Gastrocnemius medialis (tissue), 4 donors: Measurements from ENCODE around the gene TYW1B. TPM values are rescaled to one million over a fixed set of nuclear protein-coding genes. Genes with fewer than 3 reads are reported as not detected.
"Not testable (repeated sequence)": the region's sequence is repeated elsewhere in the genome, so short reads cannot be mapped to it uniquely, and the experiment has no call there.

Source experiments
- ATAC-seq, 2 donors: fragments of 150-250 bp; one replicate each; pipeline ENCODE4 v1.9.1; 2016
- DNase-seq, 2 donors: peaks; one replicate each; pipeline ENCODE4 v3.0.0-alpha.2; 2019
- H3K27ac ChIP-seq, 4 donors: fragments of 200-600 bp; sonication (generic); 1 replicate in 1 of 4; 2 replicates in 3 of 4; pipeline ENCODE4 v1.5.1; 2016 to 2018; ENCODE audit warnings: mild to moderate bottlenecking in 2 of 4, moderate library complexity in 1 of 4
- H3K27me3 ChIP-seq, 3 donors: fragments of 200-600 bp; sonication (generic) in 2 of 3; 1 replicate in 1 of 3; 2 replicates in 2 of 3; pipeline versions ENCODE4 v1.5.1 to v1.6.0; 2016 to 2019; ENCODE audit warnings: mild to moderate bottlenecking in 1 of 3, moderate library complexity in 1 of 3
- H3K36me3 ChIP-seq, 2 donors: fragments of 200-600 bp; sonication (generic) in 1 of 2; one replicate each; pipeline ENCODE4 v1.5.1; 2017 to 2018
- H3K4me1 ChIP-seq, 2 donors: fragments of 200-600 bp; sonication (generic) in 1 of 2; one replicate each; pipeline ENCODE4 v1.5.1; 2016 to 2017; ENCODE audit warnings: mild to moderate bottlenecking in 2 of 2
- H3K4me3 ChIP-seq, 4 donors: fragments of 200-600 bp; sonication (generic) in 3 of 4; 1 replicate in 1 of 4; 2 replicates in 3 of 4; pipeline ENCODE4 v1.5.1; 2016 to 2019; ENCODE audit warnings: mild to moderate bottlenecking in 2 of 4
- H3K9me3 ChIP-seq, 3 donors: fragments of 200-600 bp; sonication (generic) in 2 of 3; 1 replicate in 1 of 3; 2 replicates in 2 of 3; pipeline ENCODE4 v1.5.1; 2016 to 2019
- CTCF ChIP-seq, 5 experiments: fragments of 450-650 bp in 3 of 5; fragments of 200-600 bp in 2 of 5; sonication (generic) in 2 of 5; IDR thresholded peaks in 4 of 5; conservative IDR thresholded peaks in 1 of 5; 1 replicate in 4 of 5; 2 replicates in 1 of 5; pipeline ENCODE4 v1.5.1; 2016 to 2019; ENCODE audit warnings: antibody characterized with exemption in 5 of 5, mild to moderate bottlenecking in 3 of 5, moderate library complexity in 3 of 5
- POLR2A ChIP-seq, 2 donors: fragments of 450-650 bp; IDR thresholded peaks; one replicate each; pipeline ENCODE4 v1.6.1; 2017; ENCODE audit warnings: antibody characterized with exemption in 2 of 2, mild to moderate bottlenecking in 2 of 2, moderate library complexity in 2 of 2
- in situ Hi-C, 4 donors: fragments of 200-750 bp; cut with MboI; loops; one replicate each; pipeline versions ENCODE4 v1.15.0 to v1.8.0; 2017; ENCODE audit warnings: low sequenced_read_pairs in 4 of 4
- intact Hi-C: fragments of 100-400 bp; cut with DNase I; formaldehyde crosslinking; loops from one replicate; pipeline ENCODE4 v1.15.1; 2023; ENCODE audit warnings: low total_unique reads
- total RNA-seq, 4 donors: library from RNA; depleted of rRNA; stranded (reverse); fragments of >200 nt; gene quantifications; one replicate each; pipeline versions ENCODE4 v1.1.0 to v1.2.3, GENCODE V29; 2016

The TYW1B gene
- total RNA-seq, 4 donors from 2014 or later, result 2.5 to 6.0 (median 2.9) TPM

GRCh38 chr7:72603073-72603472, 224.9 kb downstream of the TYW1B start:
- no peaks in the 10 kb centered on the region for H3K27me3 ChIP-seq
- H3K36me3 ChIP-seq, result no peaks in the 10 kb centered on the region
- in situ Hi-C loops, result no loop called here
- DNase-seq, result no peak
- intact Hi-C loops, result no loop called here
- no peak overlapping the region for H3K27ac ChIP-seq
- no peak overlapping the region for H3K4me3 ChIP-seq
- no peaks in the 10 kb centered on the region for H3K9me3 ChIP-seq
- TF ChIP-seq POLR2A (IDR thresholded peaks at IDR 0.05) (no peak), CTCF (IDR thresholded peaks at IDR 0.05 in 4 of 5, conservative IDR thresholded peaks at IDR 0.05 in 1 of 5) (no peak)
- no peak for ATAC-seq
- H3K4me1 ChIP-seq, result no peaks in the 10 kb centered on the region

- H3K36me3 ChIP-seq, H3K27ac ChIP-seq, intact Hi-C loops, ATAC-seq, DNase-seq, H3K4me1 ChIP-seq, in situ Hi-C loops, H3K9me3 ChIP-seq, H3K27me3 ChIP-seq, H3K4me3 ChIP-seq: not testable (repeated sequence)
Observed at GRCh38 chr7:72601683-72602082, 226.3 kb downstream of the TYW1B start.

- H3K9me3 ChIP-seq, intact Hi-C loops, H3K4me1 ChIP-seq, H3K27me3 ChIP-seq, H3K36me3 ChIP-seq, ATAC-seq, in situ Hi-C loops, DNase-seq, H3K4me3 ChIP-seq, H3K27ac ChIP-seq: not testable (repeated sequence)
Observed at GRCh38 chr7:72590023-72590422, 238.0 kb downstream of the TYW1B start.

GRCh38 chr7:72587267-72587666, 240.7 kb downstream of the TYW1B start:
- in situ Hi-C loops, H3K27me3 ChIP-seq, H3K36me3 ChIP-seq, ATAC-seq, H3K27ac ChIP-seq, DNase-seq, intact Hi-C loops, H3K9me3 ChIP-seq, H3K4me3 ChIP-seq: not testable (repeated sequence)
- peaks cover 15 to 19% of the 10 kb centered on the region in 2 donors for H3K4me1 ChIP-seq

GRCh38 chr7:72584576-72584975, 243.4 kb downstream of the TYW1B start:
- Histone ChIP-seq H3K4me1 (peaks cover 15 to 19% of the 10 kb centered on the region in 2 donors), H3K27ac (peak overlapping the region in 1 of 4 donors; percentile 76)
- H3K36me3 ChIP-seq, DNase-seq, in situ Hi-C loops, H3K9me3 ChIP-seq, H3K4me3 ChIP-seq, H3K27me3 ChIP-seq, intact Hi-C loops, ATAC-seq: not testable (repeated sequence)

- peak; percentile 95 to 99 for ATAC-seq
- DNase-seq, H3K9me3 ChIP-seq, intact Hi-C loops, H3K4me3 ChIP-seq, H3K36me3 ChIP-seq, H3K27me3 ChIP-seq, in situ Hi-C loops: not testable (repeated sequence)
- Histone ChIP-seq H3K4me1 (peaks cover 15 to 19% of the 10 kb centered on the region in 2 donors), H3K27ac (peak overlapping the region; percentile 43 to 76 (median 49))
Observed at GRCh38 chr7:72583620-72584361, 244.2 kb downstream of the TYW1B start.

- DNase-seq, in situ Hi-C loops, ATAC-seq, H3K4me3 ChIP-seq, H3K36me3 ChIP-seq, H3K27me3 ChIP-seq, H3K27ac ChIP-seq, H3K9me3 ChIP-seq, intact Hi-C loops: not testable (repeated sequence)
- H3K4me1 ChIP-seq, result peaks cover 15 to 19% of the 10 kb centered on the region in 2 donors
Observed at GRCh38 chr7:72580142-72580770, 247.7 kb downstream of the TYW1B start.
